CD8-positive, alpha-beta memory T cell (primary cell): ENCODE measurements around the gene AFF2. TPM values are rescaled to one million over a fixed set of nuclear protein-coding genes. Genes with fewer than 3 reads are reported as not detected.

Experiments
- CTCF ChIA-PET: fragments of 350-600 bp; sonication (Branson Sonifier 250); formaldehyde crosslinking; loops from one replicate; lab custom pipeline; 2021; ENCODE audit warnings: antibody characterized with exemption; lab: Charles Lee
- POLR2A ChIA-PET: fragments of 350-600 bp; sonication (Branson Sonifier 250); formaldehyde crosslinking; loops from one replicate; lab custom pipeline; 2021; ENCODE audit warnings: antibody characterized with exemption; lab: Charles Lee
- DNase-seq, 5 donors: peaks; one replicate each; pipeline versions ENCODE4 v3.0.0 to v3.0.0-alpha.2; 2020 to 2022; ENCODE audit warnings: mixed read lengths in 1 of 5
- H3K27ac ChIP-seq: one replicate; pipeline ENCODE4 v1.7.0; 2013; ENCODE audit warnings: low read depth, mild to moderate bottlenecking, low read length, moderate library complexity
- H3K27me3 ChIP-seq: 2 replicates; pipeline ENCODE4 v1.7.0; 2013; ENCODE audit warnings: low read length, mild to moderate bottlenecking; ENCODE audit not compliant: insufficient read depth, poor library complexity, severe bottlenecking
- H3K36me3 ChIP-seq: 2 replicates; pipeline ENCODE4 v1.7.0; 2013; ENCODE audit warnings: mild to moderate bottlenecking, low read length, moderate library complexity; ENCODE audit not compliant: insufficient read depth
- H3K4me1 ChIP-seq: 2 replicates; pipeline ENCODE4 v1.7.0; 2013; ENCODE audit warnings: mild to moderate bottlenecking, low read length, moderate library complexity; ENCODE audit not compliant: insufficient read depth
- H3K4me3 ChIP-seq: 2 replicates; pipeline ENCODE4 v1.7.0; 2013; ENCODE audit warnings: mild to moderate bottlenecking, low read length
- H3K9me3 ChIP-seq: 2 replicates; pipeline ENCODE4 v1.7.0; 2013; ENCODE audit warnings: mild to moderate bottlenecking, low read length
- H3K27ac Mint-ChIP-seq, 8 donors: one replicate each; pipeline ENCODE4 v1.8.0; 2020 to 2021; ENCODE audit warnings: mixed read lengths in 8 of 8, mild to moderate bottlenecking in 6 of 8, inconsistent platforms in 3 of 8, moderate library complexity in 3 of 8
- H3K27me3 Mint-ChIP-seq, 2 donors: one replicate each; pipeline ENCODE4 v1.8.0; 2020 to 2021; ENCODE audit warnings: mixed read lengths in 2 of 2, mild to moderate bottlenecking in 1 of 2, moderate library complexity in 1 of 2
- H3K36me3 Mint-ChIP-seq, 3 donors: one replicate each; pipeline ENCODE4 v1.8.0; 2020 to 2021; ENCODE audit warnings: mixed read lengths in 3 of 3, inconsistent platforms in 1 of 3, mild to moderate bottlenecking in 1 of 3
- H3K4me1 Mint-ChIP-seq, 3 donors: one replicate each; pipeline ENCODE4 v1.8.0; 2020 to 2021; ENCODE audit warnings: mixed read lengths in 3 of 3, inconsistent platforms in 1 of 3, mild to moderate bottlenecking in 1 of 3
- H3K4me3 Mint-ChIP-seq, 7 donors: one replicate each; pipeline ENCODE4 v1.8.0; 2020 to 2021; ENCODE audit warnings: mixed read lengths in 7 of 7, mild to moderate bottlenecking in 6 of 7, moderate library complexity in 4 of 7, inconsistent platforms in 2 of 7
- H3K9me3 Mint-ChIP-seq, 5 donors: one replicate each; pipeline ENCODE4 v1.8.0; 2020 to 2022; ENCODE audit warnings: mixed read lengths in 5 of 5, mild to moderate bottlenecking in 3 of 5, moderate library complexity in 2 of 5, inconsistent platforms in 1 of 5
- polyA plus RNA-seq: library from polyadenylated mRNA; unstranded; fragments of 300-500 nt; fragmentation: Illumina TruSeq; gene quantifications from one replicate; pipeline ENCODE4 v1.2.3, GENCODE V29; 2021
- total RNA-seq, 2 experiments: library from RNA; stranded (reverse); gene quantifications; one replicate each; pipeline ENCODE4 v1.2.3, GENCODE V29; 2021

Gene AFF2
- under 1 TPM; 0.27 to 0.33 TPM for total RNA-seq
- polyA plus RNA-seq: not detected

DNA sequence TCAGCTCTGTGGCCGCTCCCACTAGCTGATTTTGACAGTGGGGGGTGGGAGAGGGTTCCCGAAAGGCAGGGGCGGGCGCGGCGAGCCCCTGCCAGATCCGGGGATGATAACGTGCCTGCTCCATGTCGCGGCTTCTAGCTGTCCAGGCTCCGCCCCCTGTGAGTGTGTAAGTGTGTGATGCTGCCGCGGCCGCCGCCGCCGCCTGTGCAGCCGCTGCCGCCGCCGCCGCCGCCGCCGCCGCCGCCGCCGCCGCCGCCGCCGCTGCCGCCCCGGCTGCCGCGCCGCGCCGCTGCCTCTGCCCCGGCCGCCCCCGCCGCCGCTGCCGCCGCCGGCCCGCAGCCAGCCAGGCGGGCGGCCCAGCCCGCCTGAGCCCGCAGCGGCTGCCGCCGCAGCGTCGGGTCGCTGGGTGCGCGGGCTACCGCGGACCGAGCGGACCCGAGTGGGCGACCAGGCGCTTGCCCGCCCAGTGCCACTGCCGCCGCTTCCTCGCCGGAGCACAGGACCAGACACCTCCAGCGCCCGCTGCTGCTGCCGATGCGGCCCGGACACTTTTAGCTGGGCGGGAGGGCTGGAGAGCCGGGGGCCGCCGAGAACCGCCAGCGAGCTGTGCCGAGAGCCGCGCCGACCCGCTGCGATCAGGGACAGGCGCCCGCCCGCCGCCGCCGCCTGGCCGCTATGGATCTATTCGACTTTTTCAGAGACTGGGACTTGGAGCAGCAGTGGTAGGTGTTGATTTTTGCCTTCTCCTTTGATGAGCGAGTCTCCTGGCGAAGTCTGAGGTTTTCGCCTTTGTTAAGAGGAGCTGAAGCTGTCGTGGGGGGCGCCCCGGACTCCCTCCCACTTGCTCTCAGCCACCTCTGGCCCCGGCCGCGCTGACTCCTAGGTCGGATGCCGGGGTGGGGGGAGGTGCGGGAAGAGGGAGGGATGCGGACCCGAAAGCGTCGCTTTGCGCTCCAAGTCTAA, at the start of gene AFF2:
AFF2 (plus strand) TSS at position 195 of the 963 bp plus-strand sequence; CDS start at position 676, 481 bp downstream.
- peak in 4 of 5 donors; percentile 8 to 48 (median 27) for DNase-seq
- Mint-ChIP-seq H3K36me3 (no peaks in the 10 kb centered on the region), H3K27me3 (peaks cover 14 to 17% of the 10 kb centered on the region in 2 donors), H3K9me3 (no peaks in the 10 kb centered on the region), H3K4me1 (peaks cover 4 to 6% (median 6%) of the 10 kb centered on the region in 3 donors), H3K27ac (peak within 1 kb of the TSS in 3 of 8 donors; percentile 22 to 63 (median 26)), H3K4me3 (peak within 1 kb of the TSS; percentile 78 to 91 (median 82))
- Histone ChIP-seq H3K36me3 (no peaks in the 10 kb centered on the region), H3K4me1 (peaks cover 9% of the 10 kb centered on the region), H3K27ac (no peak within 1 kb of the TSS), H3K27me3 (peaks cover 8% of the 10 kb centered on the region), H3K4me3 (peak within 1 kb of the TSS; percentile 34), H3K9me3 (no peaks in the 10 kb centered on the region)
- ChIA-PET POLR2A (no interaction called here), CTCF (no interaction called here)

- no peaks in the 10 kb centered on the region for H3K36me3 ChIP-seq
- no peaks in the 10 kb centered on the region for H3K36me3 Mint-ChIP-seq
- H3K9me3 Mint-ChIP-seq: no peaks in the 10 kb centered on the region
- peaks cover 0 to 1% of the 10 kb centered on the region in 2 donors for H3K27me3 Mint-ChIP-seq
- no peak overlapping the region for H3K4me3 Mint-ChIP-seq
- H3K27ac Mint-ChIP-seq: peak overlapping the region in 1 of 8 donors; percentile 21
- H3K9me3 ChIP-seq: no peaks in the 10 kb centered on the region
- H3K27ac ChIP-seq: no peak overlapping the region
- ChIA-PET CTCF (no interaction called here), POLR2A (no interaction called here)
- no peaks in the 10 kb centered on the region for H3K4me1 Mint-ChIP-seq
- DNase-seq: no peak
- H3K4me1 ChIP-seq: no peaks in the 10 kb centered on the region
- no peak overlapping the region for H3K4me3 ChIP-seq
- no peaks in the 10 kb centered on the region for H3K27me3 ChIP-seq
These were observed 43.1 kb upstream of the AFF2 start for GRCh38 chrX:148457279-148457678.

DNA sequence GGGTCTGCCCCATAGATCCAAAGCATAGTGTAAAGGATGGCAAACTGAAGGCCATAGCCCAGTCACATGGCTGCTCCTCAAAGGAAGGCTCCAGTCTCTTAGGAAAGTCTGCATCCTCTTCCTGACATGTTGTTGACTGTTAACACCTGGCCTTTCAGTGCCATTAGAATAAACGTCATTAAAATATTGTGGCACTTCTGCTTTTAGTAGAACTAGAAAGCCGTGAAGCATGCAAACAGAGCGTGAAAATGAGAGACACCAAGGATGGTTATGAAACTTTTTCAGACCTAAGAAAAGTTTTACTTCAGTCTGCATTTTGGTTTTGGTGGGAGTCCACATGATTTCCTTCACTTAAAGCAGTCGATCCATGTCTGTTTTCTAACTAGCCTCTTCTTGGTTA, 41.1 kb upstream of the AFF2 start:
- Mint-ChIP-seq H3K4me3 (no peak overlapping the region), H3K27me3 (peaks cover 0 to 1% of the 10 kb centered on the region in 2 donors), H3K4me1 (no peaks in the 10 kb centered on the region), H3K36me3 (no peaks in the 10 kb centered on the region), H3K9me3 (no peaks in the 10 kb centered on the region), H3K27ac (no peak overlapping the region)
- no peak overlapping the region for H3K27ac ChIP-seq
- H3K4me3 ChIP-seq: no peak overlapping the region
- DNase-seq: no peak
- no peaks in the 10 kb centered on the region for H3K27me3 ChIP-seq
- ChIA-PET CTCF (no interaction called here), POLR2A (no interaction called here)
- no peaks in the 10 kb centered on the region for H3K4me1 ChIP-seq
- no peaks in the 10 kb centered on the region for H3K36me3 ChIP-seq
- H3K9me3 ChIP-seq: no peaks in the 10 kb centered on the region

- no peak overlapping the region for H3K27ac ChIP-seq
- no peak for DNase-seq
- H3K36me3 ChIP-seq: no peaks in the 10 kb centered on the region
- no peak overlapping the region for H3K4me3 Mint-ChIP-seq
- H3K4me1 ChIP-seq: no peaks in the 10 kb centered on the region
- H3K4me3 ChIP-seq: no peak overlapping the region
- H3K27ac Mint-ChIP-seq: no peak overlapping the region
- H3K9me3 ChIP-seq: no peaks in the 10 kb centered on the region
- no peaks in the 10 kb centered on the region for H3K36me3 Mint-ChIP-seq
- POLR2A ChIA-PET: no interaction called here
- peaks cover 0 to 3% of the 10 kb centered on the region in 2 donors for H3K27me3 Mint-ChIP-seq
- H3K4me1 Mint-ChIP-seq: no peaks in the 10 kb centered on the region
- CTCF ChIA-PET: no interaction called here
- H3K9me3 Mint-ChIP-seq: no peaks in the 10 kb centered on the region
- no peaks in the 10 kb centered on the region for H3K27me3 ChIP-seq
These were observed 34.1 kb upstream of the AFF2 start for GRCh38 chrX:148466292-148466691.

GRCh38 chrX:148470324-148470723, 30.1 kb upstream of the AFF2 start:
- no peaks in the 10 kb centered on the region for H3K36me3 Mint-ChIP-seq
- Histone ChIP-seq H3K4me3 (no peak overlapping the region), H3K36me3 (no peaks in the 10 kb centered on the region), H3K27me3 (no peaks in the 10 kb centered on the region), H3K9me3 (no peaks in the 10 kb centered on the region), H3K4me1 (no peaks in the 10 kb centered on the region), H3K27ac (no peak overlapping the region)
- H3K27ac Mint-ChIP-seq: no peak overlapping the region
- no peaks in the 10 kb centered on the region for H3K9me3 Mint-ChIP-seq
- CTCF ChIA-PET: no interaction called here
- DNase-seq: no peak
- H3K27me3 Mint-ChIP-seq: peaks cover 0 to 6% of the 10 kb centered on the region in 2 donors
- no peaks in the 10 kb centered on the region for H3K4me1 Mint-ChIP-seq
- no peak overlapping the region for H3K4me3 Mint-ChIP-seq
- POLR2A ChIA-PET: no interaction called here

GRCh38 chrX:148474030-148474429, 26.4 kb upstream of the AFF2 start:
- H3K36me3 Mint-ChIP-seq: no peaks in the 10 kb centered on the region
- ChIA-PET CTCF (no interaction called here), POLR2A (no interaction called here)
- peaks cover 0 to 4% (median 0%) of the 10 kb centered on the region in 3 donors for H3K4me1 Mint-ChIP-seq
- H3K4me1 ChIP-seq: no peaks in the 10 kb centered on the region
- H3K9me3 ChIP-seq: no peaks in the 10 kb centered on the region
- H3K4me3 Mint-ChIP-seq: no peak overlapping the region
- H3K27ac ChIP-seq: no peak overlapping the region
- no peak overlapping the region for H3K4me3 ChIP-seq
- peaks cover 0 to 10% of the 10 kb centered on the region in 2 donors for H3K27me3 Mint-ChIP-seq
- H3K9me3 Mint-ChIP-seq: no peaks in the 10 kb centered on the region
- no peaks in the 10 kb centered on the region for H3K27me3 ChIP-seq
- DNase-seq: no peak
- H3K36me3 ChIP-seq: no peaks in the 10 kb centered on the region
- no peak overlapping the region for H3K27ac Mint-ChIP-seq

GRCh38 chrX:148492057-148492456, 8.4 kb upstream of the AFF2 start:
- Mint-ChIP-seq H3K36me3 (no peaks in the 10 kb centered on the region), H3K27me3 (peaks cover 0 to 6% of the 10 kb centered on the region in 2 donors), H3K4me3 (no peak overlapping the region), H3K9me3 (no peaks in the 10 kb centered on the region), H3K27ac (no peak overlapping the region), H3K4me1 (peaks cover 0 to 3% (median 0%) of the 10 kb centered on the region in 3 donors)
- Histone ChIP-seq H3K4me3 (no peak overlapping the region), H3K36me3 (no peaks in the 10 kb centered on the region), H3K9me3 (no peaks in the 10 kb centered on the region), H3K4me1 (no peaks in the 10 kb centered on the region), H3K27me3 (no peaks in the 10 kb centered on the region), H3K27ac (no peak overlapping the region)
- ChIA-PET POLR2A (no interaction called here), CTCF (no interaction called here)
- no peak for DNase-seq

DNA sequence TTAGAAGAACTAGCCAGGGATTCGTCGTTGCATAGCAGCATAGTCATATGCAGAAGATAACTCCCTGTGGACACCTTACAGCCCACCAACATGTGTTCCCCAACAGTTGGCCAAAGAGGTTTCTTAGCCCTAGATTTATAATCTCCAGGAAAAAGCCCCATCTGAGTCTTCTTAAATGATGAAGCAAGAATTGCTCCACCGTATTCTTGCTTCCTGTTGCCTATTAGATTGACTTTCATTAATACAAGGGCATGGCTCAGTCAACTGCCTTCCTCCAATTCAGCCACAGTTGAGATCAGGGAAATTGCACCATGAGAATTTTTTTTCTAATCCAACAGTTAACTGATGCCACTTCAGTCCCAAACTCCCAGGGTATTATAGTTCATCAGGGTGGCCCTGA, 5.2 kb upstream of the AFF2 start:
- Histone ChIP-seq H3K9me3 (no peaks in the 10 kb centered on the region), H3K27ac (no peak overlapping the region), H3K27me3 (no peaks in the 10 kb centered on the region), H3K4me1 (no peaks in the 10 kb centered on the region), H3K4me3 (no peak overlapping the region), H3K36me3 (no peaks in the 10 kb centered on the region)
- DNase-seq: no peak
- Mint-ChIP-seq H3K4me3 (no peak overlapping the region), H3K9me3 (no peaks in the 10 kb centered on the region), H3K36me3 (no peaks in the 10 kb centered on the region), H3K27me3 (peaks cover 0 to 7% of the 10 kb centered on the region in 2 donors), H3K4me1 (peaks cover 0 to 6% (median 3%) of the 10 kb centered on the region in 3 donors), H3K27ac (no peak overlapping the region)
- POLR2A ChIA-PET: no interaction called here
- CTCF ChIA-PET: no interaction called here
